CD1c-positive myeloid dendritic cell (primary cell): Measurements from ENCODE around the gene PRRC2B.

Source experiments
- DNase-seq: peaks from one replicate; pipeline ENCODE4 v3.0.0-alpha.2; 2016; ENCODE audit errors: extremely low spot score

Gene PRRC2B

DNA sequence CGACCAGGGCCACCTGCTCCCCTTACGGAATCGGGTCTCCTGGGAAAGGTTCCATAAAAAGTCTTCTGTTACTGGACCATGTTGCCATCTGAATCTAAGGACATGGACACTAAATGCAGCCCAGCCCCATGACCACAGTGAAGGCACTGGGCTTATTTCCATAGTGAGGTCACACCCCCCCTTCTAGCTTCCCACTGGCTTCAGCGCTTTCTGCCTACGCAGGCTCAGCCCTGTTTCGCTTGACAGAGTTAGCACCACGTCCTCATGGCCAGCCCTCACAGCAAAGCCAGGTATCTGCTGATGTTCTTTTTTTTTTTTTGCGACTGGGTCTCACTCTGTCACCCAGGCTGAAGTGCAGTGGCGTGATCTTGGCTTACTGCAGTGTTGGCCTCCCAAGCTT, 123.0 kb downstream of the PRRC2B start:
- no peak for DNase-seq

DNA sequence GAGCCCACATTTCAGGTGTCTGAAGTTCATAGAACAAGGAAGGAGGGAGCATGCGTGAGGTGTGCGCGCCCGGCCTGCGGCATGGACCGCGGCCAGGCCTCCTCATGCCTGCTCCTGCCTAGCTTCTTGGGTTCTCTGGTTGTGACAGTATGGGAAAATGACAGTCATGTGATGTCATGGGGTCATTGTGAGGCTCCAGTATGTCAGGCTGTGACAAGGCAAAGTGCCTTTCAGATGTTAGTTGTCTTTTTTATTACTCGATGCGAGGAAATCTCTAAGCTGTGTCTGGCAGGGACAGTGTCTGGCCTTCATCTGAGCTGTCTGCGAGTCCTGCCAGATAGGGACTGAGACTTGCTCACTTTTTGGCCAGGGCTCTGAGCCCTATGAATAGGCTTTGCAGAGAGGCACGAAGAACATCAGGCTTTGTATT, 123.9 kb downstream of the PRRC2B start:
- DNase-seq, result no peak

DNA sequence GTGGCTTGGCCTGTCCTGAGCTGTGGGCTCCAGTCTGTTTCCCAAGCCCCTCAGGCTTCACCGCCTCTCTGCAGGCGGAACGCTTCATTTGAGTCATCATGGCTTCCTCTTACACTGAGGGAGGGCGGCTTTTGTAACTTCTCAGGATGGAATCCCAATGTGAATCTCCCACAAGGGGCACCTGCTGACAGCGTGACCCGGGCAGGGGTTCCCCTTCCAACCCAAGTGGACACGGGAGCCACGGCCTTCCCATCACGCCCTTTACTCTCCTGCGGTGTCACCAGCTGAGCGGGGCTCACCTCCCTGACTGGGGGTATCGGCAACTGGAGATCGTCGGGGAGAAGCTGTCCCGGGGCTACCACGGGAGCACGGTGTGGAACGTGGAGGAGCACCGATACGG, 124.7 kb downstream of the PRRC2B start:
- no peak for DNase-seq

DNA sequence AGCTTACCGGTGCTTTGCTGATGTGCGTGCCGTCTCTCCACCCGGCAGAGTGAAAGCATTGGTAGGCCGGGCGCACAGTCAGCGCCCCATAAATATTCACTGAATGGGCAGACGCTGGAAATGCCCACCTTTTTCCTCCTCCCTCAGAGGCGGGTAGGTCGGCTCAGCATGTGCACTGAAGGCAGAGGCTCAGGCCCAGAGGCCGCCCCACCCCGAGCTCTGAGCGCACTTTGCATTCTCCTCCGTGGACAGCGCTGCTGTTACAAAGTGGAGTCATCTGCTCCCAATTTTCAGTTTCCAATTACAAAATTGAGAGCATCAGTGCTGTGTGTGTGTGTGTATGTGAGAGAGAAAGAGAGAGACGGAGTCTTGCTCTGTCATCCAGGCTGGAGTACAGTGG, 126.6 kb downstream of the PRRC2B start:
- DNase-seq, result no peak

DNA sequence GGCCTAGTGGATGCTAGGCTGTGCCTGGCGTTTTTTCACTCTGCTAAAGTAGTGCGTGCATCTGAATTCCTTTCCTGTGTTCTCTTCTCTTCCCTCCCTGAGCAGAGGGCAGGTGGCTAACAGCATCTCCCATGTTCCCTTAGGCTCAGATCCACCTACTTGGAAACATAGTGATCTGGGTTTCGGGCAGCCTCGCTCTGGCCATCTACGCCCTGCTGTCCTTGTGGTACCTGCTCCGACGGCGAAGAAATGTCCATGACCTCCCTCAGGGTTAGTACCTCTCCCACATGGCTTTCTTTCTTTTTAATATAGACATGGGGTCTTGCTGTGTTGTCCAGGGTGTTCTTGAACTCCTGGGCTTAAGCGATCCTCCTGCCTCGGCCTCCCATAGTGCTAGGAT, 127.3 kb downstream of the PRRC2B start:
- DNase-seq, result no peak

DNA sequence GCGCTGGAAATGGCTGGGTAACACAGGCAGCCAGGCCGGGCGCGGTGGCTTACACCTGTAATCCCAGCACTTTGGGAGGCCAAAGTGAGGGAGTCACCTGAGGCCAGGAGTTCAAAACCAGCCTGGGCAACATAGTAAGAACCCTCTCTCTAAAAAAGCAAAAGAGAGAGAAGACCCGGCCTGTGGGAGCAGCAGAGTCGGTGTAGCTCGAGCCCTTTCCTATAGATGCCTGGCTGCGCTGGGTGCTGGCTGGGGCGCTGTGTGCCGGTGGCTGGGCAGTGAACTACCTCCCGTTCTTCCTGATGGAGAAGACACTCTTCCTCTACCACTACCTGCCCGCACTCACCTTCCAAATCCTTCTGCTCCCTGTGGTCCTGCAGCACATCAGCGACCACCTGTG, 127.9 kb downstream of the PRRC2B start:
- no peak for DNase-seq

DNA sequence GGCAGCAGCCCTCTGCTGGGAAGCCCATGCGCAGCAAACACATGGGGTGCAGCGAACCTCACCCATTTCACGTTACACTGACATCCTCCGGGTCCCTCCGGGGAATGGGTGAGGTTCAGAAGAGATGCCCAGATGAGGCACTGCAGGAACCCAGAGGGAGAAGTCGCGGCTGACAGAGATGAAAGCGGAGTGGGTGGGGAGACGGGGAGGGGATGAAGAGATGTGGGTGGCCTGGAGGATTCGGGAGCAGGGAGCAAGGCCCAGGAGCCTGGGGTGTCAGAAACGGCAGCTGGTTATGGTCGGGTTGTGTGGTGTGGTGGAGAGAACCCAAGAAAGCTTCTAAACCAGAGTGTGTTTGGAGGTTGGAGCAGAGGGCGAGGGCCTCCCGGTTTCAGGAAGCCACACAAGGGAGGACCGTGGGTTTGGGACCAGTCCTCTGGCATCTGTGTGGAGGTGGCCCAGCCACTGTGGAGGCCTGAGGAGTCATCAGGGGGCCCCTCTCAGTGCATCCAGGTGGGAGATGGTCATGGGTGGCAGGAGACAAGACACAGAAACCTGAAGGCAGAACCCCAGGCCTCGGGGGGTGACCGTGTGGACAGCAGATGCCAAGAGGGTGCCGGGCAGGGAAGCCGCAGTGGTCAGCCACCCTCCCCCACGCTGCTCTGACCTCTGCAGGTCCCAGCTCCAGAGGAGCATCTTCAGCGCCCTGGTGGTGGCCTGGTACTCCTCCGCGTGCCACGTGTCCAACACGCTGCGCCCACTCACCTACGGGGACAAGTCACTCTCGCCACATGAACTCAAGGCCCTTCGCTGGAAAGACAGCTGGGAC, 128.6 kb downstream of the PRRC2B start:
- no peak for DNase-seq

DNA sequence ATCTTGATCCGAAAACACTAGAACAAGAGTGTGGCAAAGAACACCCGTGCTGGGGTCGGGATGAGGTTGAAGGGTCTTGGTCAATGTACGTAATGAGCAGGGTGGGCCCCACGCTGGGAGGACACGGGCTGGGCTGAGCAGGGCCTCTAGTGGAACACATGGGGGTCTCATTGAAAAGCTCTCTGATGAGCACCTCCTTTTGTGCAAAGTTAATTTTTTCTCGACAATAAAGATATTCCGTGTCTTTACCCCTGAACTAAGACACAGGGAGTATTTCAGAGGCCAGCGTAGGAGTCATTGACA, 129.2 kb downstream of the PRRC2B start:
- no peak for DNase-seq

DNA sequence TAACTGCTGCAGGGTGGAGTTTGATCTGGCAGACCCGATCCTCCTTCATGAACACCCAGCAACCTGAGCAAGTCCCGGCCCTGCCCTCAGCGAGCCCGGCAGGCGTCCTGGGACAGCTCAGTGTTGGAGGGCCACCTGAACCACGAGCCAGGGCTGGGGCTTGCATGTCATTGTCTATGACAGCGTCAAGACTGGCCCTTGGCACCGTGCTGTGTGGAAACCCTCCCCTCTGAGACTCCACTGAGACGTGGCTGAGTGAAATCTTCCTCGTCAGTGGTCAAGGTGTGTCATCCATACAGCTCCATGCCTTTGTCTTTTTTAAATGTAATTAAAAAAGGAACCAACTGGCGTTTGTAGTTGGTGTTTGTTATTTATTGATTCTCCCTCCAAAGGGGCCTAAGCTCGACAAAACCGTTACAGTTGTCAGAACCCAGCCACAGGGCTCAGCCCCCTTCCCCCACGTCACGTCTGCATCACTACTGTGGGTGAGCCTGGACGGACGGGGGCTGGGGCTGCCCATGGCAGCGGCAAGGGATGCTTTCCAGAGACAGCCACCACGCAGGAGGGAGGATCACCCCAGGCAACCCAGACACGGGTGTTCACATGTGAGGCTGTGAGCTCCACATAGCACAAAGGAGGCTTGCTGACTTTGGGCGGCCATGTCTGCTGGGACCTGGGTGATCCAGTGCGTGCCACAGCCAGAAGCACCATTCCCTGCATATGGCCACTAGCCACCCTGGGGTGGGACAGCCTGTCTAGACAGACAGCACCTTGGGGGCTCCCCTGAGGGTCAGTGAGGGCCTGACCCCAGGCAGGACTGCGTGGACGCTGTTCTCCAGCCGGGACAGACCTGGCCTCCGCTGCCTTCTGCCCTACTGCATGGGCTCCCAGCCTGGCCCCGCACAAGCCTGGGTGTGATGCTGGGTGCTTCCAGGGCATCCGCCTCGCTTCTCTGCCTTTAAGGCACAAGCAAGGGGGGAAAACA, 129.9 kb downstream of the PRRC2B start:
- DNase-seq, result no peak

DNA sequence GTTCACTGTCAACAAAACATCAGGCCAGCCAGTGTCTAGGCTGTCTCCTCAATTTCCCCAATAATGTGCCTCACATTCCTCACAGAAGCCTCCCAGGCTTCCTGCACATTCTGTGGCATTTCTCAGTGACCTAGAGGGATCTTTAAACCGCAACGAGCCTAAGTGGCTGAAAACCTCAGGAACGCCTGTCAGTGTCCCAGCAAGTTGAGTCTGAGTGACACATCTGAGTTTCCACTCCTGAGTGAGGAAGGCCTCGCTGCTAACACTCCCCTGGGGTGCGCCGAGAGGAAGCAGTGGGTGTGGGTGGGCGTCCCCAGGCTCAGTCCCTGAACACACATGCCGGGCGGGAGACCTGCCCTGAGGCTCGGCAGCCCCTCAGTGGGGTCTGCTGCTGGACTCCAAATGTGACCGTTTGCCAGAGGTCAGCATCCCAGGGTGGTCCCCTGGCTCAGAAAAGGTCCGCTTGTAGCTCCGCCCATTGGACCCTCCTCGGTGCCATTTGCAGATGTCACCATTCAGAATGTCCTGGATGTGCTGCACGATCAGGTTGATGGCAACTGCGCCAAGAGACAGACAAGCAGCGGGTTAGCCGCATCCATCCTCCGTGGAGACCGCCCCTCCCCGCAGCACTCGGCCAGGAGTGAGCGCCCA, 130.9 kb downstream of the PRRC2B start:
- DNase-seq, result no peak

DNA sequence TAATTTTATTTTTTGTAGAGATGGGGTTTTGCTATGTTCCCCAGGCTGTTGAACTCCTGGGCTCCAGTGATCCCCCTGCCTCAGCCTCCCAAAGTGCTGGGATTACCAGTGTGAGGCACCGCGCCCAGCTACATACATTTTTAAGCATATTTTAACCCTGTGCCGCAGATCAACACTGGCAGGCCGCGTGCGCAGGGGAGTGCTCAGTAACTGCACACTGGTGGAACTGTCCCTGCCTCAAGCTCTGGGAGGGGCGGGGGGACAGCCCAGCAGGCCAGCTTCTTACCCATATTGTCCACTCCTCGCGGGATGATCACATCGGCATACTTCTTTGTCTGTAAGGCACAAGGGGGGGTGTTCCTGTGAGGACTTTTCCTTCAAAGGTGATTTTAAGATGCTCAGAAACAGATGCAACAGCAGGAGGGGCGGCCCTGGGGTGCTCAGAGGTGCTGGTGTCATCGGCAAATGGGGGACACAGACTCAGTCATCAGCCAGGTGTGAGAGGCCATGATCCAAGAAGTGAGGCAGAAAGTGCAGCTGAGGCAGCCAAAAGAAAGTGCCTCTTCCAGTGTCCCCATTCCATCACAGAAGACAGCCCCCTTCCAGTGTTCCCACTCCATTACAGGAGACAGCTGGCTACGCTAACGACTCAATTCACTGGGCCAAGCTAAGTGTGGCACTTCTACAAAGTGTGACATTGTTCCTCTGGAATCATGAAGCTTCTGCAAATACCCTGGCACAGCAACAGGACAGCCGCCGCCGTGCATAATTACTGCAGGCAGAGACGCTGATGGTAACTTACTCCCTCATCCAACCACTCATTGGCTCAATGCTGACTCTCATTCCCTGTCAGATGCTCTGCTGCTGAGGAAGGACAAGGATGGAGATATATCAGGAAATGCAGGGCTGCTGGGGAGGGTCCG, 132.0 kb downstream of the PRRC2B start:
- no peak for DNase-seq

- no peak for DNase-seq
Measured at GRCh38 chr9:131528186-131528585, 134.3 kb downstream of the PRRC2B start.

- no peak for DNase-seq
Measured at GRCh38 chr9:131528886-131529505, 135.1 kb downstream of the PRRC2B start.

DNA sequence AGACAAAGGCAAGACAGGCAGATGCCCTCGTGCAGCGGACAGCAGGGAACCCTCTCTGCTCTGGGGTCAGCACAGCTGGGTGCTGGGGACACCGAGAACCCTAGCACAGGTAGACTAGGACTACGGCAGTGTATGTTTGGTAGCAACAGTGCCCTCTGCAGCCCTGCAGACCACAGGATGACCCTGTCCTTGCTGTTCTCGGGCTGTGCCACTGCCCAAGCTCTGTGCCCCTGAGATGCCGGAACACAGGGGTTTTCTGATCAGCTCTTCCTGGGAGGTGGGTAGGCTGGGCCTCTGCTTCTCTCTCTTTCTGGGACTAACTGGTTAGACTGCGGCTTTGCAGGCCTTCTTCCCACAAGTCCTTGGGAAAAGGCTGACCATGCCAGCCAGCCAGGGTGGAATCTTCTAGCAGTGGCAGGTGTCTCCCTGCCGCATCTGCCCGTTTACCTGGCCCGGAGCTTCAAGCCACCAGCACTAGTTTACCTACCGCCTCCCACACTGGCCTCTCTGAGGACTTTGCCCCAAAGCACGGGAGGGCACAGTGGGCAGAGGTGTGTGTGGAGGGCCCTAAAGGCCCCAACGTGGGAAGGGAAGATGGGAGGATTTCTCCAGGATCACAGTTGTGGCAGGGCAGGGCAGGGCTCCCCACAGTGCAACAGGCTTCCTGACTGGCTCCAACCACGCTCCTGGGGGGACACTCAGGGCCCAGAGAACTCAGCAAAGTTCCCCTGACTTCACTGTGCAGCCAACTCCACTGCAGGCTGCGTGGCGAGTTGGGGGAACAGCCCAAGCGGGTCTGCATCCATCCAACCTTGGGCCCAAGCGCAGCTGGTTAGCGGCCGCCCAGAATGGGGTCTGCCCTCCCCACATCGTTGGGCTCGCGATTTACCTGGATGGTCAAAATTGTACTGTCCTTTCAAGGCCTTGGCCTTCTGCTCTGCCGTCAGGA, 136.0 kb downstream of the PRRC2B start:
- no peak for DNase-seq

DNA sequence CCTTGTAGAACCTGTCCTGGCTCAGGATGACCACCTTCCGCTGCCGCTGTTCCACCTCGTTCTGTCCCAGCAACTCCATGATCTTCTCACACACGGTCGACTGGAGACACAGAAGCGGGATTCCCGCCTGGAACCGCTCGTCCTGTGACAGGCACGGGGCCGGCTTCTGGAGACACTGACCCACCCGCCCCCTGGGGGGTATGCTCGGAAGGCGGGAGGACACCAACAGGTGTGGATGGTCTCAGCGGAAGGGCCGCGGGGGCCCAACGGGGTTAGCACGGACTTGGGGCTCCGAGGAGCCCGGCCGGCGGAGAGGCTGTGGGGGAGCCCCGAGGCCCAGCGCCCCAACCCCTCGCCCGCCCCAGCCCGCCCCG, 136.6 kb downstream of the PRRC2B start:
- no peak for DNase-seq

DNA sequence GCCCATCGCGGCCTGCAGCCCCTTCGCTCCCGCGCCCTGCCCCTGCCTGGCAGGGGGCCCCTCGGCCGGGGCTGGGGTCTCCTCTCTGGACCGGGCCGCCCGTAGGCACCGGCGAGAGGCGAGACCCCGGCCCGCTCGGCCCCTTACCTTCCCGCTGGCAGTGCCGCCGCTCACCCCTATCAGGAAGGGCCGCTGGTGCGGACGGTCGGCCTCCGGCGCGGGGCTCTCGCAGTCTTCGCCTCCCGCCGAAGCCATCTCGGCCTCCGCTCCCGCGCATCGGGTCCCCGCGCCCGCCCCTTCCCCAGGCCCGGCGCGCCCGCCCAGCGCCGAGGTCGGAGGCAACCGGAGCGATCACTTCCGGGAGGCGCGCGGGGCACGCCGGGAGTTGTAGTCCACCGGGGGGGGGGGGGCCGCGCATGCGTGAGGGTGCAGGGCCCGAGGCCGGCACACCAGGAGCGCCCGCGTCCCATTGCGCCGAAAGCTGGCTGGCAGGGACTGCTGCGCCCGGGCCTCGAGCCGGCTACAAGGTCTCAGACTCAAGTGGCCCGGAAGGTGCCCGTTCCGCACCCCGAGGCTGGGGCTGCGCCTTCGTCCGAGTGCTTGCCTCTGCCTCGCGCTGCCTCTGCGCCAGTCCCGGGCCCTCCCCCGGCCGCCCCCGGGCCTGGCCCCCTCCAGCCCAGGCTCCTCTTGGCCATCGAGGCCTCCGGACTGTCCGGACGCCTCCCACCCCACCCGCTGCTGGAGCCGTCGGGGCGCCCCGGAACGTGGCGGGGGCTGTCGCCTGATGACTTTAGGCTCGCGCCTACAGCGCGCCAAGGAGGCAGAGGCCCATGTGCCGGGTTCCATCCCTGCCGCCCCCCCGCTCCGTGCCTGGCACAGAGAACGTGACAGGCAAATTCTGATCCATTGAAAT, 137.3 kb downstream of the PRRC2B start, which contains the start of gene UCK1:
UCK1 (minus strand) TSS at position 344 of the 913 bp plus-strand sequence; CDS start at position 255, 89 bp downstream.
- DNase-seq, result peak; percentile 89

- DNase-seq, result no peak
Measured at GRCh38 chr9:131534721-131535237, 140.9 kb downstream of the PRRC2B start.

DNA sequence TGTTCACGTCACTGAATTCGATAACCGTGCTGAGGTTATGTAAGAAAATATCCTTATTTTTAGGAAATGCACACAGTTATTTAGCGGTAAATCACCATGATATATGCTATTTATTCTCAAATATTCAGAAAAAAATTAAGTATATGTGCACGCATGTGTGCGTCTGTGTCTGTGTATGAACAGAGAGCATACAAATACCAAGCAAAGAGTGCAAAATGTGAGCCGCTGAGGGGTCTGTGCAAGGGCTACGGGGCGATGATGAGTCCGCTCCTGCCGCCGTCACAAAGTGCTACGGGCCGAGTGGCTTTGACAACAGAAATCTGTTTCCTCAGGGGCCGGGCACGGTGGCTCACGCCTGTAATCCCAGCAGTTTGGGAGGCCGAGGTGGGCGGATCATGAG, 144.1 kb downstream of the PRRC2B start:
- DNase-seq, result no peak
